Astrocyte (in vitro differentiated cells and primary cell): Measurements from ENCODE around the gene GMFB. TPM values are rescaled to one million over a fixed set of nuclear protein-coding genes. Genes with fewer than 3 reads are reported as not detected.

Experiments
- DNase-seq: peaks from one replicate; pipeline ENCODE4 v3.0.0-alpha.2; 2010; ENCODE audit warnings: low read depth
- FAIRE-seq: peaks from 2 replicates; lab custom pipeline; 2011; peaks lifted over from hg19 to GRCh38; lab: Jason Lieb, UNC
- H2AFZ ChIP-seq: 2 replicates; pipeline ENCODE4 v1.6.0; 2012; ENCODE audit warnings: low read depth, low read length, inconsistent platforms
- H3K27ac ChIP-seq: 2 replicates; pipeline ENCODE4 v1.5.1; 2011; ENCODE audit warnings: low read depth, low read length, inconsistent platforms
- H3K27me3 ChIP-seq: 2 replicates; pipeline ENCODE4 v1.6.0; 2011; ENCODE audit warnings: low read length, inconsistent platforms; ENCODE audit not compliant: insufficient read depth
- H3K36me3 ChIP-seq: 2 replicates; pipeline ENCODE4 v1.5.1; 2011; ENCODE audit warnings: low read length, inconsistent platforms; ENCODE audit not compliant: insufficient read depth
- H3K4me1 ChIP-seq: 2 replicates; pipeline ENCODE4 v1.5.1; 2011; ENCODE audit warnings: low read length, inconsistent platforms; ENCODE audit not compliant: insufficient read depth
- H3K4me2 ChIP-seq: 2 replicates; pipeline ENCODE4 v1.6.0; 2012; ENCODE audit warnings: low read length, inconsistent platforms
- H3K4me3 ChIP-seq: 2 replicates; pipeline ENCODE4 v1.5.1; 2011; ENCODE audit warnings: low read depth, mild to moderate bottlenecking, low read length, inconsistent platforms; ENCODE audit not compliant: insufficient read depth
- H3K79me2 ChIP-seq: 2 replicates; pipeline ENCODE4 v1.6.0; 2012; ENCODE audit warnings: mild to moderate bottlenecking, low read length, inconsistent platforms; ENCODE audit not compliant: insufficient read depth
- H3K9ac ChIP-seq: 2 replicates; pipeline ENCODE4 v1.6.0; 2012; ENCODE audit warnings: mild to moderate bottlenecking, low read length, inconsistent platforms
- H3K9me3 ChIP-seq: 2 replicates; pipeline ENCODE4 v1.5.1; 2012; ENCODE audit warnings: low read depth, mild to moderate bottlenecking, low read length, inconsistent platforms; ENCODE audit not compliant: insufficient read depth
- H4K20me1 ChIP-seq: 2 replicates; pipeline ENCODE4 v1.6.0; 2012; ENCODE audit warnings: low read length, inconsistent platforms; ENCODE audit not compliant: insufficient read depth
- H3K27ac Mint-ChIP-seq: one replicate; pipeline ENCODE4 v1.8.0; 2021; ENCODE audit warnings: mild to moderate bottlenecking, mixed read lengths; ENCODE audit not compliant: unreplicated experiment
- H3K27me3 Mint-ChIP-seq: one replicate; pipeline ENCODE4 v1.8.0; 2021; ENCODE audit warnings: low read depth, mixed read lengths; ENCODE audit not compliant: unreplicated experiment
- H3K36me3 Mint-ChIP-seq: one replicate; pipeline ENCODE4 v1.8.0; 2021; ENCODE audit warnings: low read depth, mixed read lengths; ENCODE audit not compliant: unreplicated experiment
- H3K4me1 Mint-ChIP-seq: one replicate; pipeline ENCODE4 v1.8.0; 2021; ENCODE audit warnings: low read depth, mixed read lengths; ENCODE audit not compliant: unreplicated experiment
- H3K4me3 Mint-ChIP-seq: one replicate; pipeline ENCODE4 v1.8.0; 2021; ENCODE audit warnings: mild to moderate bottlenecking, moderate library complexity, mixed read lengths; ENCODE audit not compliant: unreplicated experiment
- H3K9me3 Mint-ChIP-seq: one replicate; pipeline ENCODE4 v1.8.0; 2021; ENCODE audit warnings: mild to moderate bottlenecking, mixed read lengths; ENCODE audit not compliant: unreplicated experiment
- CTCF ChIP-seq: IDR thresholded peaks from 2 replicates; pipeline ENCODE4 v1.5.1; 2011; ENCODE audit warnings: low read depth, mild to moderate bottlenecking, inconsistent platforms, low read length, moderate library complexity; ENCODE audit not compliant: insufficient read depth
- EZH2 ChIP-seq: IDR thresholded peaks from 2 replicates; pipeline ENCODE4 v1.6.1; 2012; ENCODE audit warnings: mild to moderate bottlenecking, low read length, inconsistent platforms; ENCODE audit not compliant: insufficient read depth
- total RNA-seq: library from RNA; stranded (reverse); gene quantifications from 2 replicates; pipeline ENCODE4 v1.2.1, GENCODE V29; 2021

The GMFB gene
- total RNA-seq, 1 donor from 2014 or later = 73.4 TPM

- FAIRE-seq = no peak
- Mint-ChIP-seq H3K9me3 (no peaks in the 10 kb centered on the region), H3K27me3 (no peaks in the 10 kb centered on the region), H3K27ac (no peak overlapping the region), H3K4me3 (no peak overlapping the region), H3K4me1 (peaks cover 15% of the 10 kb centered on the region), H3K36me3 (no peaks in the 10 kb centered on the region)
- no peak overlapping the region for H3K9ac ChIP-seq
- H2AFZ ChIP-seq = no peak overlapping the region
- no peaks in the 10 kb centered on the region for H3K36me3 ChIP-seq
- TF ChIP-seq CTCF (no peak), EZH2 (no peak)
- no peak overlapping the region for H3K4me2 ChIP-seq
- no peaks in the 10 kb centered on the region for H4K20me1 ChIP-seq
- no peak overlapping the region for H3K27ac ChIP-seq
- H3K4me1 ChIP-seq = peaks cover 3% of the 10 kb centered on the region
- H3K27me3 ChIP-seq = no peaks in the 10 kb centered on the region
- peak; percentile 32 for DNase-seq
- H3K79me2 ChIP-seq = no peaks in the 10 kb centered on the region
- no peak overlapping the region for H3K4me3 ChIP-seq
- H3K9me3 ChIP-seq = no peaks in the 10 kb centered on the region
Measured at GRCh38 chr14:54450535-54450934, 38.2 kb downstream of the GMFB start.

GRCh38 chr14:54447231-54447692 lies 41.5 kb downstream of the GMFB start:
- H3K27ac Mint-ChIP-seq = no peak overlapping the region
- Histone ChIP-seq H3K4me1 (peaks cover 3% of the 10 kb centered on the region), H4K20me1 (no peaks in the 10 kb centered on the region), H3K4me2 (no peak overlapping the region), H3K4me3 (no peak overlapping the region), H2AFZ (no peak overlapping the region), H3K79me2 (no peaks in the 10 kb centered on the region), H3K27me3 (no peaks in the 10 kb centered on the region), H3K27ac (no peak overlapping the region), H3K9me3 (no peaks in the 10 kb centered on the region), H3K9ac (no peak overlapping the region), H3K36me3 (no peaks in the 10 kb centered on the region)
- no peak for FAIRE-seq
- no peaks in the 10 kb centered on the region for H3K27me3 Mint-ChIP-seq
- H3K36me3 Mint-ChIP-seq = no peaks in the 10 kb centered on the region
- no peaks in the 10 kb centered on the region for H3K9me3 Mint-ChIP-seq
- TF ChIP-seq CTCF (no peak), EZH2 (no peak)
- H3K4me1 Mint-ChIP-seq = peaks cover 15% of the 10 kb centered on the region
- DNase-seq = no peak
- H3K4me3 Mint-ChIP-seq = no peak overlapping the region

GRCh38 chr14:54446161-54446693 lies 42.6 kb downstream of the GMFB start:
- Mint-ChIP-seq H3K4me3 (peak overlapping the region; percentile 42), H3K27ac (no peak overlapping the region)

More at GRCh38 chr14:54446161-54446693, 42.6 kb downstream of the GMFB start:
- H3K27ac ChIP-seq = no peak overlapping the region
- no peak for FAIRE-seq
- peak; percentile 31 for DNase-seq
- no peaks in the 10 kb centered on the region for H3K9me3 Mint-ChIP-seq
- peak overlapping the region; percentile 15 for H3K4me2 ChIP-seq
- H4K20me1 ChIP-seq = no peaks in the 10 kb centered on the region
- H3K4me1 ChIP-seq = peaks cover 8% of the 10 kb centered on the region
- no peaks in the 10 kb centered on the region for H3K79me2 ChIP-seq
- H3K27me3 ChIP-seq = no peaks in the 10 kb centered on the region
- no peak overlapping the region for H2AFZ ChIP-seq
- H3K36me3 Mint-ChIP-seq = no peaks in the 10 kb centered on the region
- H3K9ac ChIP-seq = no peak overlapping the region
- H3K4me1 Mint-ChIP-seq = peaks cover 21% of the 10 kb centered on the region
- no peaks in the 10 kb centered on the region for H3K36me3 ChIP-seq
- no peaks in the 10 kb centered on the region for H3K9me3 ChIP-seq
- TF ChIP-seq EZH2 = no peak
- no peak for TF ChIP-seq CTCF
- no peaks in the 10 kb centered on the region for H3K27me3 Mint-ChIP-seq
- H3K4me3 ChIP-seq = no peak overlapping the region
